Measurements from ENCODE around the gene NPC1L1.

The NPC1L1 gene

GRCh38 chr7:44505595-44505994 is 35.5 kb downstream of the NPC1L1 start:
- DNase-seq, result no peak

DNA sequence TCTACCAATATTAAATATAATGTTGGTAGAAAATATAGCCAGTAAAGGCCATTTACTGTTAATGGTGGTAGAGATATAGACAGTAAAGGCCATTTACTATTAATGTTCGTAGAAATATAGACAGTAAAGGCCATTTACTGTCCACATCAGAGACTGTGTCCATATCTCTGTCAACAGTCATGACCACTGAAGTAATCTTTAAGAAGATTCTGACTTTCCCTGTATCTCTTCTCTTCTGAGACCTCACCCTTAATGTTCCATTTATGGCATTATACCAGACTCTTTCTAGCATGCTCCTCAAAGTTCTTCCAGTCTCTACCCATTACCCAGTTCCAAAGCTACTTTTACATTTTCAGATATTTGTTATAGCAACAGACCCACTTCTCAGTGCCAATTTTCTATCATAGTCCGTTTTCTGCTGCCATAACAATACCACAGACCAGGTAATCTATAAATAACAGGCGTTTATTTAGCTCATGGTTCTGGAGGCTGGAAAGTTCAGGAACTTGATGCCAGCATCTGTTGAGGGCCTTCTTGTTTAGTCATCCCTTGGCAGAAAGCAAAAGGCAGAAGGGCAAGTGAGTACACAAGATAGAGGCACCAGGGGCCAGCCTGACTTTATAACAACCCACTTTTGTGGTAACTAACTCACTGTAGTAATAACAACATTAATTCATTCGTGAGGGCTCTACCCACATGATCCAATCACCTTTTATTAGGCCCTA is 42.7 kb downstream of the NPC1L1 start:
- DNase-seq, result no peak

DNA sequence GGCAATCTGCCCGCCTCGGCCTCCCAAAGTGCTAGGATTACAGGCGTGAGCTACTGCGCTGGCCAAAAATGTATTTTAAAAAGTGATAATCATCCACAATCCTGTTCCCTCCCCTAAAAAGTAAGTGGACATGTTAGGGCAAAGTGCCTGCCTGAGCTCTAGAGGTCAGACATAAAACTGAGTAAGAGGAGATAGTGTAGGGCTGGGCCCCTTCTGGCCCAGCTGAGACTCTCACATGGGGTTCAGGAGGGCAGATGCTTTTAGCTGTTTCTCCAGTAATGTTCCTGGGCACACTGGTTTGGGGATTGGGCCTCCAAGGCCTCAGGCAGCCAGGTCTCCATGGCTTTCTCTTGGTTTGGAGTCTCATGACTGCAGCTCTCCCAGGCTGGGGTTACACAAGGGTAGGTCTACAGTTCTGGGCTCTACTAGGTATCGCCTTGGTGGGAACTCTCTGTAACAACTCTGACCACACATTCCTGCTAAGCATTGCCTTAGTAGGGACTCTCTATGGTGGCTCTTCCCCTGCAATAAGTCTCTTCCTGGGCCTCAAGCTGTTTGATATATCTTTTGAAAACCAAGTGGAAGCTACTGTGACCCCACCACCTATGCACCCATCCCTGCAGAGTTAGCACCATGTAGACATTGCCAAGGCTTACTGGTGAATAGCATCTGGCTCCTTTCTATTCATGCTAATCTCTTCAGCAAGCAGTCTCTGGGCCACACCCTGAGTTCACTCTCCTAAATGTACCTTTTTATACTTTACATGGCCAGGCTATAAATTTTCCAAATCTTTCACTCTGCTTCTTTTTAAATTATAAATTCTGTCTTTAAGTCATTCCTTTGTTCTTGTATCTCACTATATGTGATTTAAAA is 43.7 kb downstream of the NPC1L1 start:
- DNase-seq, result no peak

DNA sequence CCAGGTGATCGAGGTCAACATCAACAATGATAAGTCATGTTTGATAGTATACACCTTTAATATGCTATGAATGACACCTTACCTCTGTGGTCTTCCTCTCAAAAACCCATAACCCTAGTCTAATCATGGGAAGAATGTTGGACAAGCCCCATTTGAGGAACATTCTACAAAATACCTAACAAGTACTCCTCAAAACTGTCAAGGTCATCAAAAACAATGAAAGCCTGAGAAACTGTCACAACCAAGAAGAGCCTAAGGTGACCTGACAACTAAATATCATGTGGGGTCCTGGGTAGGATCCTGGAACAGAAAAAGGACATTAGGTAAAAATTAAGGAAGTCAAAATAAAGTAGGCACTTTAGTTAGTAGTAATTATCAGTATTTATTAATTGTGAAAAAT is 44.7 kb downstream of the NPC1L1 start:
- DNase-seq, result no peak

DNA sequence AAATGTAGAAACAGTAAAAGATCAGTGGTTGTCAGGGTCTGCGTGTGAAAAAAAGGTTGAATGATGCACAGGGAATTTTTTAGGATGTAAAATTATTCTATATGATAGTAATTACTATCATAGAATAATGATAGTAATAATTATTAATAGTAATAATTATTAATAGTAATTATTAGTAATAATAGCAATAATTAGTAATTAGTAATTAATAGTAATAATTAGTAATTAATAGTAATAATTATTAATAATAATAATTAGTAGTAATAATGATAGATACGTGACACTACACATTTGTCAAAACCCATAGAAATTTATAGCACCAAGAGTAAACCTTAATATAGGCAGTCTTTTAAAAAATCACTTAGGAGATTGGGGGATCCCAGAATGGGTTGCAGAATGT is 46.2 kb downstream of the NPC1L1 start:
- no peak for DNase-seq

DNA sequence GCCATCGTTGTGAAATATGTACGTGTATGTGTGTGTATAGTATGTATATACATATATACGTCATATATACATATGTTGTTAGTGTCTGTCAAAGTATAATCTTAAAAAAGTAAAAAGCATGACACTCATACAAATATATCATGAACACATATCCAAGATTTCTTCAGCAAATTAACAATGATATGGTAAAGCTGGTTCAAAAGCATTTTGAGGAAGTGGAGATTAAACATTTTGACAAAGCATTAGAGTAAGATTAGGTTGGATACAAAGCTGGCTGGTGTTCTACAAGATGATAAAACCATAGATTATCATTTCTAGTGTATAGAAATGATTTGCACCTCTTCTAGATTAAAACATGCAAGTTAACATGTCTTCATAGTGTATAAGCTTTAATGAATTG is 49.9 kb downstream of the NPC1L1 start:
- DNase-seq, result no peak

DNA sequence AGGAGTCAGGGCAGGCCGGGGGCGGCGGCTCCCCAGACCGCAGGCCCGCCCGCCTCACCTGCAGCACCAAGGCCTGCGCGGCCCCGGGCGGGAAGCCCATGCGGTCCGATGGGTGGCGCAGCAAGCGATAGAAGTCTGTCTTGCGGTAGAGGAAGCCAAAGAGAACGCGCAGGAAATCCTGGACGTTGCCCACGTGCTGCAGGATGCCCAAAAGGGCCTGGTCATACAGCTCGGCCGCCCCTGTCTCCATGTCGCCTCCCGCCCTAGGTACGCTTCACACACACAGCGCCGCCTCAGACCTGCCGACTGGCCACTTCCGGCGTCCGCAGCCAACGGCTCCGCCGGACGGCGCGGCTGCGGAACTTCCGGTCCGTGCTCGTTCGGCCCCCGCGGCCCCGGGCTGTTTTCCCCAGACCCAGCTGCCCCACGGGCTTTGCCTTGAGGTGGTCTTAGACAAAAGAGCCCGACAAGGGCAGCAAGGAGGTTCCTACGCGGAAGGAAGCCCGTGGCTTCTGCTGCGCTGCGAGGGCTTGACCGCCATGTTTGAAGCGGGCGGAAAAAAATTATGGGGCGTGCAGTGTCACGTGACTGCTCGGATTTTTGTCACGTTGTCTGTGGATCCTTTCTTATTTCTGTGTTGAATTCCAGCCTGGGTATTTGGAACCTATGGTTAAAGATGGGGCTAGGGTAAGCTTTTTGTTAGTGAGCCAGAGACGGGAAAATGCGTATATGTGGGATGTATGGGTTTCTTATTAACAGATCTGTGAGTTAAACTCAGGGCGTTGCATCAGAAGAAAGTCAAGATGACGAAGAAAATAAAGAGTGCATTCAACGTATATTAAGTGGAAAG is 50.6 kb downstream of the NPC1L1 start, which contains the start of gene NUDCD3:
Gene NUDCD3 (minus strand): TSS at position 308 of the 850 bp plus-strand sequence. CDS start 58 bp downstream, at position 250.
- DNase-seq, result peak; percentile 66 to 76 (median 72)

DNA sequence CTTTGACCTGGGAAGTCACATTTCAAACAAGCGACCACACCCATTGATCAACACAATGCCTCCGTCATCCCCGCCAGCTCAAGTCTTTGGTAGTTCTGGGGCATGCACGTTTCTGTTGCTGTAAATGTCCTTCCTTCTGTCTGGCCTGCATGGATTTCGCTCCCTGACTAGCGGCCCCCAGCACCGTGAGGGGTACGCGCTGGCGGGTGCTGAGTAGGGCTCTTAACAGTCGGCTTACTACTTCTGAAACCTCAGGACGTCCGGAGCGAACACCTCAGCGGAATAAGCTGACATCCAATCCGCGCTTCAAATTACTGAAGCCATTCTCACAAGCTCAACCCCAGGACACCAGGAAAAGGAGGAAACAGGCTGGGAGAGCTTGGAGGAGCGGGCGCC is 51.2 kb downstream of the NPC1L1 start:
- DNase-seq, result peak in 1 of 4 experiments; percentile 47

DNA sequence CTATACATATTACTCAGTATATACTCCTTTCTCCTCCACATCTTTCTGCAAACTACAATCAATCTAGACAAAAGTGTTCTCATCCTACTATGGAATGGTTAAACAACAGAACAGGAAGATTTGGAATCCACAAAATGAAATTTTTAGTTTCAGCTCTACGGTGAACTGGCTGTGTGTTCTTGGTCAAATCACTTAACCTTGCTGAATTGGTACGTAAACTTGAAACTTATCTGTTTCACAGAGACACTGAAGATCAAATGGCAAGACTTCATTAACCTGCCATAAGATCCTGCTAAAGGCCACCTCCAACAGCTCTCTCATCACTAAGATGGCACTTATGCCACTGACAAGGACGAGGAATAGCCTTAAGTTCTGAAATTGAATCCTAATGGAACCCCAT is 52.2 kb downstream of the NPC1L1 start:
- DNase-seq, result no peak

DNA sequence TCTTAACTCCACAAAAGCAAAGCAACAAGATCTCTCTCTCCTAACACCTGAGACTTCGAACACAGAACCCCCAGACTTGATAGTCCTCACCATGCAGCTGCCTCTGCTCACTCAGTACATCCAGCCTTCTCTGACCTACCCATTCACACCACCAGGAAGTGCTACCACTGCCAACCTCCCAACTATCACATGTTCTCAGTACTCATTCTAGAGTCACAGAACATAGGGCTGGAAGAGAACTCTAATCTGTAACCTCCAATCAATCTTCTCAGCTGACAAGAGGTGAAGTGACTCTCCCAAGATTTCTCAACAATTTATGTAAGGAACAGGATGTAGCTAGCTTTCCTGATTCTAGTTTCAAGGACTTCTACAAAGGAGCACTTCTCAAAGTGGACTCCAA is 54.4 kb downstream of the NPC1L1 start:
- DNase-seq, result no peak

DNA sequence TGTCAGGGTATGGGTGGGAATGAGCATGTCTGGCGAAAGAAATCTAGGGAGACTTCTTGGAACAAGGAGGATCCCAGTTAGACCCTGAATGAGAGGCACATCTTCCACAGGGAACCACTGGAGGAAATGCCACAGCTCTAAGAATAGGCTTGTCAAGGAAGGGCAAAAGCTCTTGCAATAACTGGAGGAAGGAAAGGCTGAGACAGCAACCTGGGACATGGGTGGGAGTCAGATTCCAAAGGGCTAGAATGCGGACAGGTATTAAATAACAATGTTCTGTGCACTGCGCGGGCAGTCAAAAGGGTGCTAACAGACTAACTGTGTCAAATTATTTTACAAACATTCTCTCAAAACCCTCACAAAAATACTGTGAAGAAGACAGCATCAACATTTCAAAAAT is 55.1 kb downstream of the NPC1L1 start:
- no peak for DNase-seq

DNA sequence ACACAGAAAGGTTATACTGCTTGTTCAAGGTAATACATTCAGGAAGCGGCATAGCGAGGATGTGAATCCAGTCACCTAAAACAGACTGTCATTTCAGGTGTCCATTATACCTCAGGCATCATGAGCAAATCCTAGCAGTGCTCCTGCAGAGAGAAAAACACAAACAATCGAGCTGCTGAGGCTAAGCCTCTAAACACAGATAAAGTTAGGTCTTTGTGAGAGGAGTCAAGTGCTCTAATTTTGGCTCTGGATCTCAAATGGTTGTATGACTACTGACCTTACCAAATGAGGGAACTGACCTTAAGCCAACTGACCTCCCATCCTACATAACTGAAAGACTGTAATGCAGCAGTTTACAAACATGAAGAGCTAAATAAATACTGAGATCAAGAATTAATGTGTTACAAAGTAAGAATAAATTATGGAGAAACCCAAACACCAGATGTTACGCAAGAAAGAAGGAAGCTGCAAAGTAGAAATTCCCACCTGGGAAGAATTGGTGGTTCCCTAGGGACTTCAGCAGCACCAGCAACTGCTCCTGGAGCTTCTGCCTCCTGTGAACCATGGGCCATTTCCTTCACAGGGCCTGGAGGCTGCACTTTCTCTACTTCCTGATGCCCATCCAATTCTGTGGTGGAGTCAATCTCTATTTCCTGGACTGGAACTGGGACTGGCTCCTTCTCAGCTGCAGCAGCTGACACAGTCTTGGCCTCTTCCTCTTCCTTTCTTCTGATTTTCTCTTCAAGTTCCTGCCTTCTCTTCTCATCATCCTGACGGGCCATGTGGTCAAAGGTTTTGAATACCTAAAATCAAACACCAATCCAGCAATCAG is 56.4 kb downstream of the NPC1L1 start:
- DNase-seq, result no peak

DNA sequence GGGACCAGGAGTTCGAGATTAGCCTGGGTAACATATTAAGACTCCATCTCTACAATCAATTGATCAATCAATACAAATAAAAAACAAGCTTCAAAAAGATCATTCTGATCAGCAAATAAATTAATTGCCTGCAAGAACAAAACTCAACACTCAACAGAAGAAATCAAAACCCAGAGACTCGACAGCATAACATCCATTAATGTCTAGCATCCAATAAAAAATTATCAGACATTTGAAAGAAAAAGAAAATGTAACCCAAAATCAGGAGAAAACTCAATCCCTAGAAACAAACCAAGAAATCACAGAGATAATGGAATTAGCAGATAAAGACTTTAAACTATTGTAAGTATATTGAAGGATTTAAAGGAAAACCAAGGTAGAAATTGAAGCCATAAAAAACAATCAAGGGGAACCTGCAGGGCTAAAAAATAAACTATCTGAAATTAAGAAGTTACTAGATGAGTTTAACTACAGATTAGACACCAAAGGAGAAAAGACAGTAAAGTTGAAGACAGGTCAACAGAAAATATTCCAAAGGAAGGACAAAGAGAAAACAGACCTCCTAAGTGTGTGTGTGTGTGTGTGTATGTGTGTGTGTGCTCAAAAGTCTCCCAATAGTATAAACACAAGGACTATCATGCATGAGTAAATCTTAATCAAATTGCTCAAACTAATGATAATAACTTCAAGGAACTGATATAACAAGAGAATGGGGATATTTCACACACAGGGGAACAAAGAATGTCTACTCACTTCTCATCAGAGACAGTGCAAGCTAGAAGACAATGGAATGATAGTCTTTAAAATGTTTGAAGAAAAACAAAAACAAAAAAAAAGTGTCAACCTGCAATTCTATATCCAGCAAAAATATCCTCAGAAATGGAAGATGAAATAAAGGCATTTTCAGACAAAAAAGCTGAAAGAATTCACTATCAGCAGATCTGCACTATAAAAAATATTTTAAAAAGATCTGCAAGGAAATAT is 58.3 kb downstream of the NPC1L1 start:
- no peak for DNase-seq

DNA sequence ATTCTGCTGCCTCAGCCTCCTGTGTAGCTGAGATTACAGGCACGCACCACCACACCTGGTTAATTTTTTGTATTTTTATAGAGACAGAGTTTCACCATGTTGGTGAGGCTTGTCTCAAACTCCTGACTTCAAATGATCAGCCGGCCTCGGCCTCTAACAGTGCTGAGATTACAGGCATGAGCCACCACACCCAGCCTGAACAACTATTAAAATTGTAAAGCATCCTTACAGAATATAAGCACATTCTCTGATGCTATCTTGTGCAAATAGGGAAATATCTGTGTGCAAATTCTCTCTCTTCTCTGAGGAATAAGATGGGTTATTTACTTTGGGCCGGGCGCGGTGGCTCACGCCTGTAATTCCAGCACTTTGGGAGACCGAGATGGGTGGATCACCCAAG is 63.2 kb downstream of the NPC1L1 start:
- DNase-seq, result no peak

- peak in 1 of 4 experiments; percentile 36 for DNase-seq
Observed at GRCh38 chr7:44477063-44477830, 63.9 kb downstream of the NPC1L1 start.

DNA sequence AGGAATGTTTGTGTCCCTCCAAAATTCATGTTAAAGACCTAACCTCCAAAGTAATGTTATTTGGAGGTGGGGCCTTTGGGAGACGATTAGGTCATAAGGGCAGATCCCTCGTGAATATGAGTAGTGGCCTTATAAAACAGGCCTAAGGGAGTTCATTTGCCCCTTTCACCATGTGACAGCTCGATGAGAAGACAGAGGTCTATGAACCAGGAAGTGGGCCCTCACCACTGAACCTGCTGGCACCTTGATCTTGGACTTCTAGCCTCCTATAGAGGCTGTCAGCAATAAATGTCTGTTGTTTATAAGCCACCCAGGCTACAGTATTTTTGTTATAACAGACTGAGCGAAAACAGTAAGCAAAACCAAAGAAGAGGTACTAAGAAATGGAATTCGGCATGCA is 64.8 kb downstream of the NPC1L1 start:
- DNase-seq, result no peak

- no peak for DNase-seq
Observed at GRCh38 chr7:44473295-44473694, 67.8 kb downstream of the NPC1L1 start.

DNA sequence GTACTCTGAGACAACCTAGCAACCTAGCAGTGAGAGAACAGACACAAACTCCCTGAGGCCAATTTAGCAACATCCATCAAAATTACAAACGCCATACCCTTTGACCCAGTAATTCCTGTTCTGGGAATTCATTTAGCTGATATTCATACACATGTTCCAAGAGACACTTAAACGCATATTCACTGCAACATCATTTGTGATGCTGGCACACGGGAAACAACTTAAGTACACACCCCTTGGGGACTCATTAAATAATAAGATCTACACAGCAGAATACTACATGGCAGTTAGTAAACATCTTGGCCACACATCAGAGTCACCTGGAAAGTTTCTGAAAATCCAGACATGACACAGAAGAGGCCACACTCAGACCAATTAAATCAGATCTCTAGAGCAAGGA is 68.3 kb downstream of the NPC1L1 start:
- DNase-seq, result no peak

- no peak for DNase-seq
Observed at GRCh38 chr7:44471850-44472249, 69.3 kb downstream of the NPC1L1 start.

DNA sequence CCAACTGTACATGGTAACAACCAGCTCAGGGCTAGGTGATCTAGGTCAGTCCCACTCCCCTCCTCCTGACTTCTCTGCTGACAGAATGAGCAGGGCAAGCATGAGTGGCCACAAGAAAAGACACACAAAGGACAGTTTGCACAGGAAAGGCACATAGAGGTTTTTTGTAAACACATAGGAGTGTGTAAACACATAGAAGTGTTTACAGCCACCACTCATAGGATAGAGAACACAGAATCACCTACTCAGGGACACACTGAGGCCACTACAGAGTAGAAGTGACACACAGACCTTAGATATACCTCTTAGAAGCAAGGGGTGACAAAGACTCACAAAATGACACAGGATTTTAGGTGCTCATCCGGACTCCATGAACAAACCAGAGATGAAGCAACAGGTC is 69.7 kb downstream of the NPC1L1 start:
- no peak for DNase-seq

All from activated naive CD4-positive, alpha-beta T cell (primary cell).